ENCODE measurements around the gene KRTAP10-11.

- TF ChIP-seq, protein P1, sequence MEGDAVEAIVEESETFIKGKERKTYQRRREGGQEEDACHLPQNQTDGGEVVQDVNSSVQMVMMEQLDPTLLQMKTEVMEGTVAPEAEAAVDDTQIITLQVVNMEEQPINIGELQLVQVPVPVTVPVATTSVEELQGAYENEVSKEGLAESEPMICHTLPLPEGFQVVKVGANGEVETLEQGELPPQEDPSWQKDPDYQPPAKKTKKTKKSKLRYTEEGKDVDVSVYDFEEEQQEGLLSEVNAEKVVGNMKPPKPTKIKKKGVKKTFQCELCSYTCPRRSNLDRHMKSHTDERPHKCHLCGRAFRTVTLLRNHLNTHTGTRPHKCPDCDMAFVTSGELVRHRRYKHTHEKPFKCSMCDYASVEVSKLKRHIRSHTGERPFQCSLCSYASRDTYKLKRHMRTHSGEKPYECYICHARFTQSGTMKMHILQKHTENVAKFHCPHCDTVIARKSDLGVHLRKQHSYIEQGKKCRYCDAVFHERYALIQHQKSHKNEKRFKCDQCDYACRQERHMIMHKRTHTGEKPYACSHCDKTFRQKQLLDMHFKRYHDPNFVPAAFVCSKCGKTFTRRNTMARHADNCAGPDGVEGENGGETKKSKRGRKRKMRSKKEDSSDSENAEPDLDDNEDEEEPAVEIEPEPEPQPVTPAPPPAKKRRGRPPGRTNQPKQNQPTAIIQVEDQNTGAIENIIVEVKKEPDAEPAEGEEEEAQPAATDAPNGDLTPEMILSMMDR (IDR thresholded peaks at IDR 0.05) = no peak
- TF ChIP-seq POLR2A (IDR thresholded peaks at IDR 0.05) = no peak
Observed at GRCh38 chr21:44612669-44613229, 33.5 kb upstream of the KRTAP10-11 start.
